GM12873 (cell line): ENCODE data around the gene TCEA3.

Source experiments
- CTCF ChIP-seq: IDR thresholded peaks from 2 replicates; pipeline ENCODE4 v1.5.1; 2012; ENCODE audit warnings: low read depth, mild to moderate bottlenecking, moderate library complexity, low read length, control low read depth; ENCODE audit not compliant: insufficient read depth; ENCODE audit errors: missing control alignments

Gene TCEA3

GRCh38 chr1:23403735-23404486 lies 20.6 kb downstream of the TCEA3 start:
- TF ChIP-seq CTCF = peak; percentile 95

GRCh38 chr1:23403355-23403734 lies 21.2 kb downstream of the TCEA3 start:
- no peak for TF ChIP-seq CTCF

DNA sequence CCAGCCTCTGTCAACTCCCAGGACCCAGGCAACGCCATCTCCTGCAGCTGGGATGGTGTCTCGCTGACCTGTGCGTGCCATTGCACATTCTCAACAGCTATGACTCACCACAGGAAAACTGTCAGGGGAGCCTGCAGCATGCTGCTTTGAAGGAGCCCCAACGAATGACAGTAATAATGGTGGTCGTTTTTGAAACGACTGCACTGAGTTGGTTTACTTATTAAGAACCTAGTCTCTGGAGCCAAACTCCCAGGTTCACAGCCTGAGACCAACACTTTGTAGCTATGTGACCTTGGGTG lies 21.6 kb downstream of the TCEA3 start:
- no peak for TF ChIP-seq CTCF

- TF ChIP-seq CTCF = no peak
Observed at GRCh38 chr1:23402286-23403037, 22.1 kb downstream of the TCEA3 start.

DNA sequence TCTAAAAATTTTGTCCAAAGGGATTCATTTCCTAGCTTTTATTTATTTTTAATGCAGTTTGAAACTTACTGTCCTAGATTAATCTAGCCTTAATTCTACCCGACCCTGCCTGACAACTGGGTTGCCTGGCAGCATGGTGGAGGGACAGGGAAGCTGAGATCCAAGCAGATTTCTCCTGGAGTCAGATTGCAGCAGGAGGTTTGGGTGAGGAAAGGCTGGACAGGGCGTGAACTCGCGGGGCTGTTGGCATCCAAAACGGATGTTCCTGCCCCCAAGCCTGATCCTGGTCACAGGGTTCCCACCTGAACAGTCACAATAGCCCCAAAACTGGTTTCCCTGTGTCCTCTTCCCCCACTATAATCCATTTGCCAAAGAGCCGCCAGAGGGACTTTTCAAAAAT lies 23.2 kb downstream of the TCEA3 start:
- no peak for TF ChIP-seq CTCF

DNA sequence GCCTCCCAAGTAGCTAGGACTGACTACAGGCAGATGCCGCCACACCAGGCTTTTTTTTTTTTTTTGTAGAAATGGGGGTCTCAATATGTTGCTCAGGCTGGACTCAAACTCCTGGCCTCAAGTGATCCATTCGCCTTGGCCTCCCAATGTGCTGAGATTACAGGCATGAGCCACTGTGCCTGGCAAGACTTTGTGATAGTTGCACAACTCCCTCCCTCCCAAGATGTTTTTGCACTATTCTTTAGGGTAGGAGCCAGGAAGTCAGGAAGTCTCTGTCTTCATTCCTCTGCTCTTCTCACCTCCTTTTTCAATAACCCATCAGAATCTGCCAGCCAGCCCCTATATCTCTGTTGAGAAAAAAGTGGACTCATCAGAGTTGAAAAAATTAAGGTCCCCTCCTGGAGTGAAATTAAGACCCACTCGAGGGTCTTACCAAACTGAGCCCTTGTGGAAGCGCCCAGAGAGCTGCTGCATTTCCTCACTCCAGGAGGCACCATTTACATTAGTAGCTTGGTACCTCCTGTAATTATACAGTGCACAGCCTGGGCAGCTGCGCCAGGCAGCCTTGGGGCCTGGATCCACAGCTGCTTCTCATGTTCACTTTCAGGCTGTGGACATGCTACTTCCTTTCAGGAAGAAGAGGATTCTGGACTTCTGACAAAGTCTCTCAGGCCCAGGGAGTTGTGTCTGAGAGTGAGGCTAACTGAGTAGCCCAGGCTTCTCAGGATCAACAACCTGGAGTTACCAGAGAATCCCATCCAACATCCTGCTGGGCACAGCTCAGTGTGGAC lies 24.0 kb downstream of the TCEA3 start:
- no peak for TF ChIP-seq CTCF

GRCh38 chr1:23399229-23399628 lies 25.3 kb downstream of the TCEA3 start:
- no peak for TF ChIP-seq CTCF
